HL-60 (cell line): Measurements from ENCODE around the gene LDB3.

Experiments used
- DNase-seq, 2 experiments: peaks; one replicate each; pipeline ENCODE4 v3.0.0-alpha.2; 2010 to 2020; ENCODE audit warnings: low read depth in 1 of 2, low spot score in 1 of 2
- H3K27ac ChIP-seq: fragments of 250-450 bp; sonication (Bioruptor Pico); replicated peaks from 2 replicates; pipeline ENCODE4 v1.5.1; 2020; ENCODE audit warnings: mild to moderate bottlenecking, moderate library complexity
- H3K27me3 ChIP-seq: fragments of 250-450 bp; sonication (Bioruptor Pico); 2 replicates; pipeline ENCODE4 v1.5.1; 2021; ENCODE audit warnings: mild to moderate bottlenecking, moderate library complexity; ENCODE audit not compliant: insufficient read depth, poor library complexity, severe bottlenecking
- H3K4me3 ChIP-seq: replicated peaks from 2 replicates; pipeline ENCODE4 v1.5.1; 2011; ENCODE audit warnings: mild to moderate bottlenecking, control low read depth, low read length; ENCODE audit not compliant: insufficient read depth
- GABPA ChIP-seq: IDR thresholded peaks from 2 replicates; pipeline ENCODE4 v1.6.1; 2012; ENCODE audit warnings: low read depth
- POLR2AphosphoS5 ChIP-seq: IDR thresholded peaks from 2 replicates; pipeline ENCODE4 v1.6.1; 2012; ENCODE audit warnings: low read depth
- REST ChIP-seq: IDR thresholded peaks from 2 replicates; pipeline ENCODE4 v1.6.1; 2012; ENCODE audit warnings: low read depth; ENCODE audit not compliant: insufficient replicate concordance
- SPI1 ChIP-seq: IDR thresholded peaks from 2 replicates; pipeline ENCODE4 v1.6.1; 2012; ENCODE audit warnings: low read depth, mild to moderate bottlenecking, borderline replicate concordance
- TF ChIP-seq, protein P1 (sequence below): IDR thresholded peaks from one replicate; pipeline ENCODE4 v1.5.1; 2011; ENCODE audit warnings: low read length, control low read depth, inconsistent platforms; ENCODE audit not compliant: insufficient read depth

The LDB3 gene

DNA sequence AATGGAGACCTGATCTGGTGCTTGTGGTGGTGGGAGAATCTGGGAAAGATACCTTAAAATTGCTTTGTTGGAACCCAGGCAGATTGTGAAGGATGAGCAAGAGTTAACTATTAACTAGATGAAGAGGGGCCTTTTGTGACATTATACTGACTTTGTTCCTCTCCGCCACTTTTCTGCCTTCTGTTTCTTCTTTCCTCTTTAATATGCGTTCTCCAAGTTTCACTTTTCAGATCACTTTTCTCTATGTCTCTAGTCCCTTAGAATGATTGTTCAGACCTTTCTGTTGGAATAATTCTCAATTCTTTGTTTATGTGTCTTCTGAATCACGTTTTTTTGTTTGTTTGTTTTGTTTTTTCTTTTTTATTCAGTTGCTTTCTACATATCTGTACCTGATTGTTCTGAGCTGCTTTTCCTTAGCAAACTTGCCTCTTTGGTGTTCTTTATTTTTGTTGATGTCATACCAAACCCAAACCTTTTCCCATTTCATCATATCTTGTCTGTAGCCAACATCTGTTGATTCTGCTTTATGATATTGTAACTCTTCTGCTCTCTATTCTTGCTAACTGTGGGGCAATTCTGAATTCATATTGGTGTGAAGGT is 90.9 kb downstream of the LDB3 start:
- no peak for DNase-seq
- Histone ChIP-seq H3K4me3 (no peak overlapping the region), H3K27ac (no peak overlapping the region), H3K27me3 (peaks cover 43% of the 10 kb centered on the region)
- TF ChIP-seq POLR2AphosphoS5, result no peak
- TF ChIP-seq, protein P1, sequence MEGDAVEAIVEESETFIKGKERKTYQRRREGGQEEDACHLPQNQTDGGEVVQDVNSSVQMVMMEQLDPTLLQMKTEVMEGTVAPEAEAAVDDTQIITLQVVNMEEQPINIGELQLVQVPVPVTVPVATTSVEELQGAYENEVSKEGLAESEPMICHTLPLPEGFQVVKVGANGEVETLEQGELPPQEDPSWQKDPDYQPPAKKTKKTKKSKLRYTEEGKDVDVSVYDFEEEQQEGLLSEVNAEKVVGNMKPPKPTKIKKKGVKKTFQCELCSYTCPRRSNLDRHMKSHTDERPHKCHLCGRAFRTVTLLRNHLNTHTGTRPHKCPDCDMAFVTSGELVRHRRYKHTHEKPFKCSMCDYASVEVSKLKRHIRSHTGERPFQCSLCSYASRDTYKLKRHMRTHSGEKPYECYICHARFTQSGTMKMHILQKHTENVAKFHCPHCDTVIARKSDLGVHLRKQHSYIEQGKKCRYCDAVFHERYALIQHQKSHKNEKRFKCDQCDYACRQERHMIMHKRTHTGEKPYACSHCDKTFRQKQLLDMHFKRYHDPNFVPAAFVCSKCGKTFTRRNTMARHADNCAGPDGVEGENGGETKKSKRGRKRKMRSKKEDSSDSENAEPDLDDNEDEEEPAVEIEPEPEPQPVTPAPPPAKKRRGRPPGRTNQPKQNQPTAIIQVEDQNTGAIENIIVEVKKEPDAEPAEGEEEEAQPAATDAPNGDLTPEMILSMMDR, result no peak
- TF ChIP-seq GABPA, result no peak
- TF ChIP-seq REST, result no peak
- TF ChIP-seq SPI1, result no peak

- H3K4me3 ChIP-seq, result no peak overlapping the region
- H3K27me3 ChIP-seq, result peaks cover 14% of the 10 kb centered on the region
- no peak overlapping the region for H3K27ac ChIP-seq
- no peak for DNase-seq
- TF ChIP-seq POLR2AphosphoS5 (no peak), GABPA (no peak), SPI1 (no peak), REST (no peak)
- TF ChIP-seq, protein P1, result no peak
Observed at GRCh38 chr10:86763404-86763803, 95.1 kb downstream of the LDB3 start.

- DNase-seq, result no peak
- Histone ChIP-seq H3K27me3 (peaks cover under 1% of the 10 kb centered on the region), H3K27ac (no peak overlapping the region), H3K4me3 (no peak overlapping the region)
- TF ChIP-seq, protein P1, result no peak
- TF ChIP-seq REST, result no peak
- TF ChIP-seq SPI1, result no peak
- no peak for TF ChIP-seq GABPA
- no peak for TF ChIP-seq POLR2AphosphoS5
Observed at GRCh38 chr10:86765548-86765947, 97.2 kb downstream of the LDB3 start.
